Measurements from ENCODE around the gene ATG16L2.
A peak's percentile ranks its signal among the peaks of the same experiment; 100 is the strongest.

ATG16L2 gene, protein sequence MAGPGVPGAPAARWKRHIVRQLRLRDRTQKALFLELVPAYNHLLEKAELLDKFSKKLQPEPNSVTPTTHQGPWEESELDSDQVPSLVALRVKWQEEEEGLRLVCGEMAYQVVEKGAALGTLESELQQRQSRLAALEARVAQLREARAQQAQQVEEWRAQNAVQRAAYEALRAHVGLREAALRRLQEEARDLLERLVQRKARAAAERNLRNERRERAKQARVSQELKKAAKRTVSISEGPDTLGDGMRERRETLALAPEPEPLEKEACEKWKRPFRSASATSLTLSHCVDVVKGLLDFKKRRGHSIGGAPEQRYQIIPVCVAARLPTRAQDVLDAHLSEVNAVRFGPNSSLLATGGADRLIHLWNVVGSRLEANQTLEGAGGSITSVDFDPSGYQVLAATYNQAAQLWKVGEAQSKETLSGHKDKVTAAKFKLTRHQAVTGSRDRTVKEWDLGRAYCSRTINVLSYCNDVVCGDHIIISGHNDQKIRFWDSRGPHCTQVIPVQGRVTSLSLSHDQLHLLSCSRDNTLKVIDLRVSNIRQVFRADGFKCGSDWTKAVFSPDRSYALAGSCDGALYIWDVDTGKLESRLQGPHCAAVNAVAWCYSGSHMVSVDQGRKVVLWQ

DNA sequence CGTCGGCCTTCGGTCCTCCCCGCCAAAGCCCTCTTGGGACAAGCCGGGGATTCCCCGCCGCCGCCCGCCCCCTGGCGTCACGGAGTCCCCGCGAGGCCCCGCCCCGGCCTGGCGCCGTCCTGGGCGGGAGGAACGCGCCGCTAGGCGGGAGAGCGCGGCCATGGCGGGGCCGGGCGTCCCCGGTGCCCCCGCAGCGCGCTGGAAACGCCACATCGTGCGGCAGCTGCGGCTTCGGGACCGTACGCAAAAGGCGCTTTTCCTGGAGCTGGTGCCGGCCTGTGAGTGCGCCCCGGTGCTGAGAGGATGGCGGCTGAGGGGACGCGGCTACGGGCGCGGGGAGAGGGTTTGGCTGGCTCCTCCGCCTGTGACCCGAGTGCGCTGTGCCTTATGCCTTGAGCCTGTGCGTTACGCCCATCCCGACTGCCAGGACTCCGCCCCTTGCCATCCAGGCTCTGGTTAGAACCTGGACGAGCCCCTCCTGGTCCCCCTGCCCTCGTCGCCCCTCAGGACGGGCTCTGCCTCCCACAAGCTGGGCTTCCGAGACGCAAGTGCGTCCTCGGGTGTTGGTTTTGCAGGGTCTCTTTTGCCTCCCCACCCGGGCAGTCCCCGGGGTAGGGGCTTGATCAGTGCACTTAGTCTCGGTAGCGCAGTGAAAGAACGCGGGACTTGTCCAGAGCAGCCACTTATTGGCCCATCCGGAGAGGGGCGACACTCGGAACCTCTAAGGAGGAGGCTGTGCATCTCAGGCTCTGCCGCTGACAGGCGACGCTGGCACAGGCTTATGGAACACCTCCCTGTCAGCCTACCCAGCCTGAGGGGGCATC is at the start of gene ATG16L2:
Gene ATG16L2, plus strand, starts transcription at position 126 of the 824 bp plus-strand sequence. Its CDS starts 35 bp downstream, at position 161.
- no peak for DNase-seq (ENCODE audit: low read depth)

DNA sequence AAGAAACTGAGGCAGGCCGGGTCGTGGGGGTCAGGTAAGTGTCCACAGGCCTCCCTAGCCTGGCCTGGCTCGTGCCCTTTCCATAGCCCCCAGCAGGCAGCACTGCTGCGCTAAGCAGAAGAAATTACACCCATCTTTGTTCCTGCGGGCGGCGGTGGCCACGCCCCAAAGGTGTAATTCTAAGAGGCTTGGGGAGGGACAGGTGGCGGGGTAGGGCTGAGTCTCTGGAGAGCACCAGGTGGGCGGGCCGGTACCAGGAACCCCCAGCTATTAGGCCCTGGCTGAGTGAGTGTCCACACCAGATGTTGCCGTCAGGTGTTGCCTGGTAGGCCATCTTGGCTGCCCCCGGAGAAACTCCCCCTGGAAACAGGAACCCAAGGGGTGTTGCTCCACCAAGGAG is 49.7 kb upstream of the ATG16L2 start:
- DNase-seq (ENCODE audit: low read depth) = no peak

DNA sequence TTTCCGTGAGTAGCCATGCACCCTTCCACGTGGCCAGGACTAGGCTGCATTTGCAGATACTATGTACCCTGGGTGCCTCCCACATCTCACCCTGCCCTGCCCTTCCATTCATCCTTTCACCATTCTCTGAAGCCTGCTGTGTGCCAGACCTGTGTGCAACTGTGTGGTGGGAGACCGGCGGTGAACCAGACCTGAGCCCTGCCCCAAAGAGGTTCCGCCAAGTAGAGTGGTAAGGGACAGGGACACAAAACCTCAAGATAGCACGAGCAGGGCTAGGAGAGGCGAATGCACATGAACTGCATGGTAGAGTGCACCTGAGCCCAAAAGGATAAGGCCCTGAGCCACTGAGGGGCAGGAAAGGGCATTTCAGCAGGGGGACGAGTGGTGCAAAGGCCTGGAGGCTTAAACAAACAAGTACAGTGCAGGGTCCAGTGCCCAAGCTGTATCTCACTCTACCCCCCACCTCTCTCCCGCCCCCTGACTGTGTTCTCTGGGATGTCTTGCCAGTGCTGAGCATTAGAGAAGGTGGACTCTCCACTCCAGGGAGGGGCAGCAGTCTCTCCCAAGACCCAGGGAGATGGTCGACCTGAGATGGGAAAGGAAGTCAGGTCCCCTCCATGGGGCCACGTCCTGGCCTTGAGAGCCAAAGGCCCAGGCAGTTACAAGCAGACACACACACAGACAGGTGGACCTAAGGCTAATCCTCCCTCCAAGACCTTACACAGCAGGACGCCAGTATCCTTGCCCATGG is 47.9 kb upstream of the ATG16L2 start:
- DNase-seq (ENCODE audit: low read depth) = no peak

DNA sequence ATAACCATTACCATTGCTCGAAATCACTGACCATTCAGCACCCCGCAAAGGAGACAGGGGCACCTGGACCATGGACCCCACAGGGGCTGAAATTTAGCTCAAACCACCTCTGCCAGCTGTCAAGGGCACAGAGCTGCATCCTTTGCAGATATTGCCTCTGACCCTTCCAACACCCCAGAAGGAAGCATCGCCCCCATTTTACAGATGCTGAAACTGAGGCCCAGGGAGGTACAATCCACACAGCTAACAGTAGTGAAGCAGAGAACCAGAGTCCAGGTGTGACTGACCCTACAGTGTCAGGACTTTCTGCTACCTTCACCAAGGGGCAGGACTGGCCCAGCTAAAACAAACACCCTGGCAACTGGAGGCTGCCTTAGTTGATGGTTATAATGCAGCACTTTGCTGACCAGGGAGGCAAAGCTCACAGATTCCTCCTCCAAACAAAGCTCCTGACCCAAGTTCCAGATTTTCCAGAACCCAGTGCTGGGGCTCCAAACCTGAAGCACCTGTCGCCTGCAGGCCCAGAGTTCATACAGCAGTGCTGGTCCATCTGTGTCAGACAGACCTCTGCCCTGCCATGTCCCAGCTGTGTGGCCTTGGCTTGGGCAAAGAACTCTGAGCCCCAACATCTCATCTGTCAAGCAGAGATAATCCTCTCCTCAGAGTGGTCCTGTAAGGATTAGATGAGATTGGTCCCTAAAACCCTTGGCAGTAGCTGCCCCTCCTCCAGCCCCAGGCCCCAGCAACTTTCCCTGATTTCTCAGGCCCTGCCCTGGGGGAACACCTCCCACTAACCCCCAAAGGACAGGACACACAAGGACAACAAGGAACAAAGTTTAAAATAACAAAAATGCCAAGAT is 46.8 kb upstream of the ATG16L2 start:
- DNase-seq (ENCODE audit: low read depth) = no peak

DNA sequence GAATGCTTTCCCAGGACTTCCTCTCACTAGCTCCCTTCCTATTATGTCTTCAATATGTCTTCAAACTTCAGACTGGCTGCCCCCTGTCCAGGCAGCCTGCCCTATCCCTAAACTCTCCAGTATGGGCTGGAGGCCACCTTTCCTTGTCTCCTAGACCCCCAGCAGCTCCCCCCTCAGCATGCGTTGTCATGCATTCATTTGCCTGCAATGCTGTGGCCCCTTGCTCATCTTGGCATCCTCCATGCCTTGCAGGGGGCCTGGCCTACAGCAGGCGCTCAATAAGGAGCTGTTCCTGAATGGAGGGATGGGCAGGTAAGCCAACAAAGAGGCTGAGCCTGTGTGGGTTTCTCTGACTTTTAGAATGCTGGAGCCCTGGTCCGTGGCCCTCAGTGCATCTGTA is 45.6 kb upstream of the ATG16L2 start:
- DNase-seq (ENCODE audit: low read depth) = no peak

DNA sequence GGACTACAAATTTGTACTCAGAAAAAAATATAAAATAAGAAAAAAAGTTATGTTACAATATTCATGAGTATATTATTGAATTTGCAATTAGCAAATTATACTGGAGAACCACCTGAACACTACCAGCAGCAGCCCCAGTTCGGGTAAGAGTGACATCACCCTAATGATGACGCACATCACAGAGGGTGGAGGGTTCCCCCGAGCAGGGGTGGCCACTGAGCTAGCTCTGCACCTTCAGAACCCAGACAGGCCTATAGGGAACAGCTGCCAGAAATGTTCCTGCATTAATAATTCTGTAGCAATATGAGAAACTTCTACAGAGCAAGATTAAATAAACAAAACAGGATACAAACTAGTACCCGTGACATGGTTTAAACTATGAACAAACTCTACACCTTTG is 44.5 kb upstream of the ATG16L2 start:
- no peak for DNase-seq (ENCODE audit: low read depth)

DNA sequence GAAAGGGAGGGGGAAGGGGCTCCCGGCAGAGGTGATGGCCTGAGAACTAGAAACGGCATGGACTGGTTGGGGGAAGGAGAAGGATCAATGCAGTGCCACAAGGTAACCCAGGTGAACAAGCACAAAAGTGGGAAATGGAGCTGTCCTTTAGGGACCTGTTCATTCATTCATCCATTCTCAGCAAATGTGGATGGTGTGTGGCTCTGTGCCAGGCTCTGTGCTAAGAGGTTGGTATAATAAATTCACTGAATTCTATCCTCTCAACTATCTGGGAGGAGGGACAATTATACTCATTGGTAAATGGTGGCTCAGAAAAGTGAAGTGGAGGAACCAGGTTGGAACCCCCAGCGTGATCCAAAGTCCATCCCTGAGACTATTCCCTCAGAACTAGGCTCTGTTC is 43.4 kb upstream of the ATG16L2 start:
- no peak for DNase-seq (ENCODE audit: low read depth)

DNA sequence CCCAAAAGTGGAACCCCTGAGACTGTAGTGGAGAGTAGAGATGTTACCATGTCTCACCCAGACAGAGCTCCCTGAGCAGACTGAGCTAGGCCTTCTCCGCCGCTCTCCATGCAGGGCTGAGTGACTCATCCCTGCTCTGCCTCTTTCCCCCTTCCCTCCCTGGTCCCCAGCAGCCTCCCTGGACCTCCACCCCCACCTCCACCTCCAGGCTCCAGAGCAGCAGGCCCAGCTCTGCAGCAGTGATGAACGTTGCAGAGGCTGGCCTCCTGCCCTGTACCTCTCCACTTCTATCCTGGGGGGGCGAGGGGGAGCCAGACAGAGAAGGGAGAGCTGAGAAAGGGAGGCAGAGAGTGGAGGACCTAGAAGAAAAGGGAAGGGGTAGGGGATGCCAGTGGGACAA is 42.7 kb upstream of the ATG16L2 start:
- no peak for DNase-seq (ENCODE audit: low read depth)

DNA sequence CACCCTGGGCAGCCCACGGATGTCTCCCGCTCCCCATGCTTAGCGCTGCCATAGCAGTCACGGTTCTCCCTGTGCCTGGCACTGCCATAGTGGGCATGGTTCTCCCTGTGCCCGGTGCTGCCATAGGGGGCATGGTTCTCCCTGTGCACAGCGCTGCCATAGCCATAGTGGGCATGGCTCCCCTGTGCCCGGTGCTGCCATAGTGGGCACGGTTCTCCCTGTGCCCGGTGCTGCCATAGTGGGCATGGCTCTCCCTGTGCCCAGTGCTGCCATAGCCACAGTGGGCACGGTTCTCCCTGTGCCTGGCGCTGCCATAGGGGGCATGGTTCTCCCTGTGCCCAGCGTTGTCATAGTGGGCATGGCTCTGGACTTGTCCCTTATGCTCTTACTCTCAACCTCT is 42.2 kb upstream of the ATG16L2 start:
- no peak for DNase-seq (ENCODE audit: low read depth)

DNA sequence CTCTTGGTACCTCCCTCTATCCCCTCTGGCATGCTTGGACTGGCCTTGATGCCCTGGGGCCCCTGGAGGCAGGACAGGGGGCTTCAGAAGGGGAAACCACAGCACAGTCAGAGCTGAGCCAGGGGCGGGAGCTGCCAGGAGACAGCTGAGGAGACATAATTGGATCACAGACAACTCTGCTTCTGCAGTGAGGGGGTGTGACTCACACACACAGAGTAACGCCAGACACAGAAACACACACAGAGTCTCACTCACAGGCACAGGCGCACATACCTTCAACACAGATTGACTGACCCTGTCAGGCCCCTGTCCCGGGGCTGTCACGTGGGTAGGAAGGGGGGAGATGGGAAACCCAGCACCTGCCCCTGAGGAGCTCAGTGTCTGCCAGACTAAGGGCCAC is 40.9 kb upstream of the ATG16L2 start:
- peak; percentile 73 for DNase-seq (ENCODE audit: low read depth)

DNA sequence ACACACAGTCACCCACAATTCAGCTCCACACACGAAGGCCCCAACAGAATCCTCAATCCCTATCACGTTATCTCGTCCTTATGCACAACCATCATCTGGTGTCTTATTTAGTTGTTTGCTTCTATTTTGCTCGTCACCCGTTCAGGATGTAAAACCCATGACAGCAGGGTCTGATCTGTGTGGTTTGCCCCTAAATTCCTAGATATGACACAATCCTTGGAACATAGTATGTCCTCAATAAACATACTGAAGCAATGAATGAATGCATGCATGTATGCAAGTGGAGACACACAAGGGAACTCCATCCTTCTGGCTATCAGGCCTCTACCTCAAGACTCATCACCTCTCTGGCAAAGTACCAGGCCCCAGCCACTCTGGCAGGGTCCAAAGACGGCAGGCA is 40.5 kb upstream of the ATG16L2 start:
- no peak for DNase-seq (ENCODE audit: low read depth)

DNA sequence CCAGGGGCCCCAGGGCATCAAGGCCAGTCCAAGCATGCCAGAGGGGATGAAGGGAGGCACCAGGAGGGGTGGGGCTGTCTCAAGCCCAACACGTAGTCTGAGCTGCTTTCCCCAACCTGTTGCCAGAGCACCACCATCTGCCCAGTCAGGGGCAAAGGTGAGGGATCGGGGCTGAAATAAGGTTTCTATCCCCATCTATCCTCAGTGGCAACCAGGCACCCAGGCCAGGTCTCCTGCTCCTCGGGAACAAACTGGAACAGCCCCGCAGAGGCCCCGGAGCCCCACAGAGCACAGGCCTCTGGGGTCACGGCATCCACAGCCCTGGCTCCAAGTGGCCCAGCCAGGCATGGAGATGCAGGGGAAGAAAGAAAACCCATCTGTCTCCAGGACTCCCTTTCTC is 39.7 kb upstream of the ATG16L2 start:
- DNase-seq (ENCODE audit: low read depth) = no peak

DNA sequence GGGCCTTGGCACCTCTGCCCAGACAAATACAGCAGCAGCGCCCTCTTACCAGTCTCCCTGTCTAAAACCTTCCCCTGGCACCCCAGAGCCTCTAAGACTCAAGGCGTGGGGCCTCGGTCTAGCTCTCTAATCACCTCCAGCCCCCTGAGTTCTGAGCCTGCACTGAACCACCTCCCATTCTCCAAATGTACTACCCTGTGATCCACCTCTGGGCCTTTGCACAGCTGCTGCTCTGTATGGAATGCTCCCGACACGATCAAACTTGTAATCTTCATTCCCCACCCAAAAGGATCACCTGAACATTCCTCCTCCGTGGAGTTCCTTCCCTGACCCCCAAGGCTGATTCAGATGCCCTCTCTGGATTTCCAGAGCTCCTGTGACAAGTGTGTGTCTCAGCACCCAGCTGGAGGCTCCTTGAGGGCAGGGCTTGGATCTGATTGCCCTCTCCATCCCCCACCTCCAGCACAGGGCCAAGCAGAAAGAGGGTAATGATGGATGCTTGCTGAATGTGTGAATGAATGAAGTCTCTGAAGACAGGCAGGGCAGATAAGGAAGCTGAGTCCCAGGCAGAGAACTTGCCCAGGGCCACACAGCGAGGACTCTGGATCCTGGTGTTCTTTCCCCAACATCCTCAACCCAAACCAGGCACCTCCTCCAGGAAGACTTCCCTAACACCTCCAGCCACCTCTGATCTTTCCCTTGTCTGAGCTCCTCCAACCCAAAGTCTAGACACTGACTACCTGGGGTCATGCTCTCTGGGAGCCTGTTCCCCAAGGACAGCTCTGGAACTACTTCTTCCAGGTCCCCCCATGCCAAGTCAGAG is 38.7 kb upstream of the ATG16L2 start:
- DNase-seq (ENCODE audit: low read depth) = no peak

DNA sequence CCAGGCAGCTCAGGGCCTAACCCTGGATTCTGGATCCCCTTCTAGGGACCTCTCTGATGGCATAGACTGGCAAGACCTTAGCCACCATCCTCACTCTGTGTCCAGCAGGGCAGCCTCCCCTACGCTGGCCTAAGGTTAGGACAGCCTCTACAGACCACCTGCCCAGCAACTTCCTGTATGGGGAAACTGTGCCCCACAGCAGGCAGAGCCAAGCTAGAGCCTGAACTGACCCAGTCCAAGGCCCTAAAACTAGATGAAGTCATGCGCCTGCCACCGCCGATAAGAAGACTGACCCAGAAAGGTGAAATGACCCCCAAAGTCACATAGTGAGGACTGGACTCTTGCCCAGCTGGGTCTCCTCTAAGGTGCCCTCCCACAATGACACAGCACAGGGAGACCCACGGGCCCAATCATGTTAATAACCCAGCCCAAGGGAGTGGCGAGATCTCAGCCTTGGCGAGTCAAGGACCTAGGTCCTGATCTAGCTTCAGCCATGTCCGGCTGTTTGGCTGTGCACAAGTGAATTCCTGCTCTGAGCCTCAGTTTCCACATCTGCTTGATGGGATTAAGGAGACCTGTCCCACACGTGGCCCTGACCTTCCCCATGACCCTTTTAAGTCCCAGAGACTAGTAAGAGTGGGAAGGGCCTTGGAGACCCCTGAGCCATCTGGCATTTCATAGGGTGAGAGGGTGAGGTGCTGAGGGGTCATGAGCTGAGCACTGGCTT is 37.9 kb upstream of the ATG16L2 start:
- DNase-seq (ENCODE audit: low read depth) = no peak

DNA sequence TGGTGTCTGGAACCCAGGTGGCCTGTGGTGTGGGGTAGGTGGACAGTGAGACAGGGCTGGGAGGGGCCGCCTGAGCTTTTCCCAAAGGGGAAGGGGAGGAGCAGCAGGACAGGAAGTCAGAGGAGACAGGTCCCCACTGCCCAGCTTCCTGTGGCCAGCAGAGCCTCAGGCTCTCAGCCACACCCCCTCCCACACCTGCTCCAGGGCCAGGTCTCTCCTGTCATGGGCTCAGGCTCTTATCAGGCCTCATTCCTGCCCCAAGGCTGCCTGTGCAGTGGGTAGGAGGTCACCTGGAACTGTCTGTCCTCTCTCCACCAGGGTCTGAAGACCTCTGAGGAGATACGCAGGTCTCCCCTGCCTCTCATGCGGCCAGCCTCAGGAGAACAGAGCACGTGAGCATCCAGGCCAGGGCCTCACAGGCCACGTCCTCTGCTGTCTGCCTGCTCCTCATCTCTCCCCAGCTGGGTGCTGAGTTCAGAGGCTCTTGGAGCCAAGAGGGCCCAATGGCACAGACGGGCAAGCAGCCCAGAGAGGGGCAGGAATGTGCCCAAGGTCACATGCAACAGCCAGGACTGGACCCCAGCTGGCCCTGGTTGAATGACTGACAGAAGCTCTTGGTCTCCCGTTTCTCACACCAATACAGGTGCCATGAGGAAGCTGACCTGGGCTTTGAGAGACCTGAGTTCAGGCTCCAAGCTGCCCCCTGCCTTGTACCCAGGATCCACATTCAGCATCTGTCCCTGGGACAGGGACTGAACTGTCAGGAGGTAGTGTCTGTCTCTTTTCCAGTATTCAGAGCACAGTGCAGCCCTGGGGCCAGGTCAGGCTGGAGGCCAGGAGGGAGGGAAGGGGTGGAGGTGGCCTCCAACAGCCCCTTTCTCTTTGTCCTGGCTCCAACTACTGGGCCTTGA is 37.1 kb upstream of the ATG16L2 start:
- DNase-seq (ENCODE audit: low read depth) = no peak

DNA sequence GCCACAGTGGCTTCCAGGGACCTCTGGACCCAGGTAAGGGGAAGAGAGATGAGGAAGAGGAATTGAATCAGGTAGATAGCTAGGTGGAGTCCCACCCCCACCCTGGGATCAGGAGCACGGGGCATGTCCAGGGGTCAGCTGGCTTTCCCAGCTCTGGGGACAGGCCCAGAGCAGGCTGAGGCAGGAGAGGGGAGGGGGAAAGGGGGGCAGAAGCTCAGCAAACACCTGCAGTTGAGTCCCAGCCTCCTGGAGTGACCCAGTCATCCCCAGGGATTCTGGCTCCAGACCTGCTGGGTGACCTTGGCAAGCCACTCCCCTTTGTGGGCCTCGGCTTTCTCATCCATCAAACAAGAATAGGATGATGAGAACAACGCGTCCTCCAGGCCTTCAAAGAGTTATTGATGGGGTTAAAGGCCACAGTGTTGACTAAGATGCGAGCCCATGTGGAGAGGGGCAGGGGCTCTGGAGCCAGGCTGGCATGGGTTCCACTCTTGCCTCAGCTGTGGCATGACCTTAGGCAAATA is 36.4 kb upstream of the ATG16L2 start:
- DNase-seq (ENCODE audit: low read depth) = no peak

DNA sequence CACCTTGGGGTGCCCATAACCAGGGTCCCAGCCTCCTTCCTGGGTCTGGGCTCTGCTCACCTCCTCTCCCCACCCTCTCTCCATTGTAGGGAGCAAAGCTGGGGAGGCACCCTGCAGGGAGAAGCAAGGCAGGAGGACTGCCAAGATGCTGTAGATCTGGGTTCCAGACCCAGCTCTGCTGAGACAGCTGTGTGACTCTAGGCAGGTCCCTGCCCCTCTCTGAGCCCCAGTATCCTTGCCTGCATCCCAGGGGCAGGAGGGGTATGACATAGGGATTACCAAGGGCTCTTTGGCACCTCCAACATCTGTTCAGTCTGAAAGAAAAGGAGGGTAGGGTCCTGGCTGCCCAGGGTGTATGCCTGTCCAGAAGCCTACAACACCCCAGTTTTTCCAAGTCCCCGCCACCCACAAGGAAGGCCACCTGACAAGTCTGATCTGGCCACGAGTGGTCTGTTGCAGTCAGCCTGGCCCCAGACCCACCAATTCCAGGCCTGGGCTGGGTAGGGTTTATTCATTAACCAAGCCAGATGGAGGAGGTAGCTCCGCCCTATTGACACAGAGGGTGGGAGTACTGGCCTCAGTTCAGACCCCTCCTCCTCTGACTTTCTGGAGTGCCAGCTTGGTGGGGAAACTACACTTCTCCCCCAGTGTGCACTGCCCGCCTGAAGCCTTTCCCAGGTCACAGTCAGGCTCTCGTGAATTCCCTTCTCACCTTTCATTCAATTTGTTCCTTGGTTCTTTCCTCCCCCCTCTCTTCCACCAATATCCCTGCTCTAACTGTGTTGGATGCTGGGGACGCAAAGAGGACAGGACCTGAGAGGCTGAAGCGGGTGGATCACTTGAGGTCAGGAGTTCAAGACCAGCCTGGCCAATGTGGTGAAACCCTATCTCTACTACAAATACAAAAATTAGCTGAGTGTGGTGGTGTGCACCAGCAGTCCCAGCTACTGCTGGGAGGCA is 35.4 kb upstream of the ATG16L2 start:
- no peak for DNase-seq (ENCODE audit: low read depth)

Data from non-pigmented ciliary epithelial cell (primary cell).